NCI-H128 (cell line): ENCODE results near the gene GALNS.
"Not testable (repeated sequence)": the region's sequence is repeated elsewhere in the genome, so short reads cannot be mapped to it uniquely, and the experiment has no call there.

Source experiments
- DNase-seq: peaks from one replicate; lab custom pipeline; 2025; ENCODE audit not compliant: unreplicated experiment; lab: John Stamatoyannopoulos, UW

The GALNS gene

GRCh38 chr16:88807142-88807625 is 49.6 kb downstream of the GALNS start:
- DNase-seq, result no peak

- DNase-seq, result no peak
These were observed 50.1 kb downstream of the GALNS start for GRCh38 chr16:88806491-88807111.

GRCh38 chr16:88805887-88806393 is 50.8 kb downstream of the GALNS start:
- no peak for DNase-seq

GRCh38 chr16:88805340-88805715 is 51.4 kb downstream of the GALNS start:
- DNase-seq, result no peak

GRCh38 chr16:88804552-88805339 is 52.0 kb downstream of the GALNS start:
- no peak for DNase-seq

GRCh38 chr16:88804173-88804551 is 52.6 kb downstream of the GALNS start:
- no peak for DNase-seq

- DNase-seq, result peak; percentile 17
These were observed 53.3 kb downstream of the GALNS start, which contains the start of gene CDT1 for GRCh38 chr16:88803264-88803987. Gene CDT1 (plus strand): TSS chr16:88803789. CDS start chr16:88803832, 43 bp downstream.

- no peak for DNase-seq
These were observed 56.5 kb downstream of the GALNS start for GRCh38 chr16:88800277-88800592.

- no peak for DNase-seq
These were observed 57.0 kb downstream of the GALNS start for GRCh38 chr16:88799569-88800276.

GRCh38 chr16:88798772-88799455 is 57.8 kb downstream of the GALNS start:
- DNase-seq, result no peak

- no peak for DNase-seq
These were observed 58.7 kb downstream of the GALNS start for GRCh38 chr16:88798073-88798472.

- DNase-seq, result no peak
These were observed 60.5 kb downstream of the GALNS start for GRCh38 chr16:88796278-88796677.

GRCh38 chr16:88793251-88793954 is 63.3 kb downstream of the GALNS start:
- no peak for DNase-seq

GRCh38 chr16:88792668-88793250 is 64.0 kb downstream of the GALNS start:
- no peak for DNase-seq

GRCh38 chr16:88792078-88792550 is 64.6 kb downstream of the GALNS start:
- no peak for DNase-seq

GRCh38 chr16:88790312-88791211 is 66.2 kb downstream of the GALNS start:
- DNase-seq, result no peak

- no peak for DNase-seq
These were observed 67.2 kb downstream of the GALNS start for GRCh38 chr16:88789594-88789993.

GRCh38 chr16:88788749-88789148 is 68.0 kb downstream of the GALNS start:
- DNase-seq, result not testable (repeated sequence)
